NCI-H2107 (cell line): ENCODE data around the gene IFITM10.
A peak's percentile ranks its signal among the peaks of the same experiment; 100 is the strongest.

Experiments used
- DNase-seq: peaks from one replicate; lab custom pipeline; 2025; lab: John Stamatoyannopoulos, UW

Gene IFITM10

GRCh38 chr11:1717745-1718144, 32.6 kb downstream of the IFITM10 start:
- no peak for DNase-seq

DNA sequence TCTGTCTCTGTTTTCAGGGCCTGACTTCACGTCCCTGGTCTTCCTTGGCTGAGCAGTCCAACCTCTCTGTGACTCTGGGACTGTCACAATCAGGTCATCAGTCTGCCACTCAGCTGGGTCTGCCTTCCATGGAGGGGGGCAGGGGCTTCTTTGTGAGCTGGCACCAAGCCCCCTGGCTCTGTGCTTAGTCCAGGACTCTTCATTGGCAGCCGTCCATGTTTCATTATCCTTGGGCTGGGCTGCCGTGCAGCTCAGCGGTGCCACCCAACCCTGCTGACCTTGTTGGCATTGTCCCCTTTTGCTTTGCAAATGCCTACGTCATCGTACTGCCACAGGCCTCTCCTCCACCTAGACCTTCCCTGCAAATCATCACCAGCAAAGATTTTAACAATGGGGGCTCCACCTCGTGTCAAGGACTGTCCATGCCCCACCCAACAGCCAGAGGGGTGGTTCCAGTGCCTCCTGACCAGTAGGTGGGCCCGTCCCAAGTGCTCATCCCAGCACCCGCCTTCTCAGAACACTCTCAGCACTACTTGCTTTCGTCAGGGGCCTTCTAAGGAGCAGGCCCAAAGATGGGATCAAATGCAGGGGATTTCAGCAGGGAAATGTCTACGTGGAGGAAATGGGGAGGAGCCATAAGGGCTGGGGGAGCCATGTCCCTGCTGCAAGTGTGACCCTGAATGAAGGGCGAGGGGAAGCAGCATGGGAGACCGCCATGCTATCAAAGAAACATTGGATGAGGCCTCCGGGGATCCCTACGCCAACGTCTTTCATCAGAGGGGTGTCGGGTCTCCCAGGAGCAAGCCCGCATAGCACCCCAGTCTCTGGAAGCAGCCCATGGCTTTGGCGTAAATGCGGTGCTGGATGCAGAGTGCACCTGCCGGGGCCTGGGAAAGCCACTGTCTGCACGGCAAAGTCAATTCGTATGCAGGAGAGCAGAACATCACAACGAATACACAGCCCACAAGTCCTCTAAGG, 35.2 kb downstream of the IFITM10 start:
- DNase-seq: no peak

DNA sequence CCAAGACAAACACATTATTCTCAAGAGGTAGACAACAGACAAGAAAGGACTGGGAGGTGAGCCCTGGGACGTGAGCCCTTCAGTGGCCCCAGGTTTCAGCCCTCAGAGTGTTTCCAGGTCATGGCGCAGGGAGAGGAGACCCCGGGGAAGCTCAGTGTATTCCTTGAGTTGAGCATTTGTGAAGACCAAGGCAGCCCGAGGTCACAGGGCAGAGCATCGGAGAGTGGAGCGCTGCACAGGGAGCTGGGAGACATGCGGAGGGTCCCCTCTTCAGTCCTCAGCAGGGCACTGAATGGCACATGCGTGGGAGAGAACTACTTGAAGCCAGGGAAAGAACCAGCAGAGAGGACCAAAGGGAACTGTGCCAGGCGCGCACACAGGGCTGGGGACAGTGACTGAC, 41.7 kb downstream of the IFITM10 start:
- no peak for DNase-seq

DNA sequence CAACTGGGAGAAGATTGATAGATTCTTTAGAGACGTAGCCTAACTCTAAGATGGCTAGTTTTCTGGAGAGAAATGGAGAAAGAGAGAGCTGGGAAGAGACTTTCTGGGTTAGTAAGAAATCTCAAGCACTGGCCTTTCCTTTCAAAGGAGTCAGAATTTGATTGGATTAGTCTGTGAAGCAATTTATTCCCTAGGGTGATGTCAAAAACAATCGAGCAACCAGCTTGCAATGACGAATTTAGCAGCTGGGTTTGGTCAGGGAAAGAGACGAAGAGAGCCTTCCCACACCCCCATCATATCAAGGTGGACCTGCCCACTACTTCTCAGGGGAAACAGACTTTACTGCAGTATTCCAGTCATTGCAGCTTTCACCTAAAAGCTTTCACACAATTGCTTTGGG, 42.6 kb downstream of the IFITM10 start:
- no peak for DNase-seq

DNA sequence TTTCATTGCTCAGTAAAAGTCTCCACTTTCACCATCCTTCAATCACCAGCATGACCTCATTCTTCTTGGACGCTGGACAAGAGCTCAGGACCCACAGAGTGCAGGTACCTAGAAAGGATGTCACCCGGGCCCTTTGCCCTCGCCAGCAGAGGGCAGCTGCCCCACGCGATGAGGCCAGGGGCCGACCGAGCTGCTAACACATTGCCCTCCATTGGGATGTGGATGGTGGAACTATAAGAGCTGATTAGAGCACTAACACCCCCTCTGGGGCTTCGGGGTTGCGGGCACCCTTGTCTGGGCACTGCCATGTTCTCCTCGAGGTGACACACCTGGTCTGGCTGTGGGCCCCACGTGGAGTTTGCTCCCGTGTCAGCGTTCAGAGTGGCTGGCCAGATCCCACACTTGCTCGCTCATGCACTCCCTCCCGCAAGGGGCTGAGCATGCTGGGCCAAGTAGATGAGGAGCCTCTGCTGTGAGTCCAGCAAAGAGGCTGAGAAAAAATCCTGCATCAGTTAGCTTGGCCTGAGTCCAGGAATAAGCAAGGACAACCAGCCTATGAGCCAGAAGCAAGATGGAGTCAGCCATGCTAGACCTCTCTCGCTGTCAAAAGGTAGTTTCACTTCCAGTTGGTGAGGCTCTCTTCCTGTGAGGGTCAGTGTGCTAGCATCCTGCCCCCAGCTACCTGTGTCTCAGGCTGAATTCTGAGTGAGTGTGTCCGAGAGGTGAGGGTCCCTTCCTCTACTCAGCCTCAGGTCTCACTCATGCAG, 43.6 kb downstream of the IFITM10 start:
- no peak for DNase-seq

GRCh38 chr11:1705126-1706052, 45.0 kb downstream of the IFITM10 start:
- DNase-seq: no peak

GRCh38 chr11:1703146-1703545, 47.2 kb downstream of the IFITM10 start:
- no peak for DNase-seq

- no peak for DNase-seq
These were observed 47.9 kb downstream of the IFITM10 start for GRCh38 chr11:1702506-1702905.

DNA sequence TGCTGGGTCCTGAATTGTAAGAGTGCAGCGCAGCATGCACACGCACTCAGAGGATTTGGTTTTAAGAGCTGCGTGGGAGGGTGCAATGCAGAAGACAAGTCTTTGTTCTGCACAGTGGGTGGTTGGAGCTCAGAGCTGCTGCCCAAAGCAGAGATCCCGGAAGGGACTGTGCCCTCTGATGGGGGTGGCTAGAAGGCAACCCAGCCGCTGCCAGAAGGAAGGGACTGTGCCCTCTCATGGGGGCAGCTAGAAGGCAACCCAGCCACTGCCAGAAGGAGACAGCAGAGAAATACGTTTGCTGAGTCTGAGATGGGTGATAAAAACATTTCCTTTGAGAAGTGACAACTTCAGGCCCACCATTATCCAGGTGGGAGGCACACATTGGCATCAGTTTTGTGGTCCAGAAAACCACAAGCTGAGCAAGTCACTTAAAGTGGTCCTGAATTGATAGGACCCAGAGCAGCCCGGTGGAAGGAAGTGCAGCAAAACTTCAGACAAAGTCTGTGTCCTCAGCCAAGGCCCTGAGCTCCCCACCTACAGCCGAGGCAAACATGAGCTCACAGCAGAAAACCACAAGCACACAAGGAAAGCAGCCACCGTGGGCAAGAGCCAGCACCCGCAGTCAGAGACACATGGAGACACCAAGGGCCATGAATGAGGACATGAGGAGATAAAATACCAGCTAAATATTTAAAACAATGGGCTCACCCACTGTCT, 49.1 kb downstream of the IFITM10 start:
- no peak for DNase-seq

GRCh38 chr11:1699771-1700170, 50.6 kb downstream of the IFITM10 start:
- DNase-seq: no peak

DNA sequence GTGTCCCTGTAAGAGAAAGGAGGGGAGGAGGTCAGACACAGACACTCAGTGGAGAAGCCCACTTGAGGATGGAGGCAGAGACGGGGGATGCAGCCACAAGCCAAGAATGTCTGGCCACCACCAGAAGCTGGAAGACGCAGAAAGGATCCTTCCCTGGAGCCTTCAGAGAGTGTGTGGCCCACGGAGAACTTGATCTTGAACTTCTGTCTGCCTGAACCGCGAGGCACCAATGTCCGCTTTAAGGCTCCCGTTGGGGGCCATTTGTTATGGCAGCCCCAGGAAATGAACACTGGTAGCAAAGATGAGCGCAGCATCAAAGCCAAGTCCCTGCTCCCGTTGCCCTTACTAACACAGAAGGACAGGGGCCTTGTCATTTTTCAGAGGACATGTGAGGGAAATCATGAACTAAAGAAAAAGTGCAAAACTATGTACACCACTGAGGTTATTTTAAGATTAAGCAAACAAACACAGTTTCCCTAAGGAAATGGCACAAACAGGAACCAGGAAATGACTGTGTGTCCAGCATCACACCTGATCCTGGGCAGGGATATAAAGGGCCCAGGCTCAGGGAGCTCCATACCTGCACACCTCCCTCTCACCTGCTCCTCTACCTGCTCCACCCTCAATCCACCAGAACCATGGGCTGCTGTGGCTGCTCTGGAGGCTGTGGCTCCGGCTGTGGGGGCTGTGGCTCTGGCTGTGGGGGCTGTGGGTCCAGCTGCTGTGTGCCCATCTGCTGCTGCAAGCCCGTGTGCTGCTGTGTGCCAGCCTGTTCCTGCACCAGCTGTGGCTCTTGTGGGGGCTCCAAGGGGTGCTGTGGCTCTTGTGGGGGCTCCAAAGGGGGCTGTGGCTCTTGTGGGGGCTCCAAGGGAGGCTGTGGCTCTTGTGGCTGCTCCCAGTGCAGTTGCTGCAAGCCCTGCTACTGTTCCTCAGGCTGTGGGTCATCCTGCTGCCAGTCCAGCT, 53.5 kb downstream of the IFITM10 start, which contains the start of gene KRTAP5-6:
KRTAP5-6 (plus strand) TSS at position 588 of the 963 bp plus-strand sequence; CDS start at position 639, 51 bp downstream.
- DNase-seq: no peak

- DNase-seq: no peak
These were observed 54.8 kb downstream of the IFITM10 start for GRCh38 chr11:1695548-1696108.

DNA sequence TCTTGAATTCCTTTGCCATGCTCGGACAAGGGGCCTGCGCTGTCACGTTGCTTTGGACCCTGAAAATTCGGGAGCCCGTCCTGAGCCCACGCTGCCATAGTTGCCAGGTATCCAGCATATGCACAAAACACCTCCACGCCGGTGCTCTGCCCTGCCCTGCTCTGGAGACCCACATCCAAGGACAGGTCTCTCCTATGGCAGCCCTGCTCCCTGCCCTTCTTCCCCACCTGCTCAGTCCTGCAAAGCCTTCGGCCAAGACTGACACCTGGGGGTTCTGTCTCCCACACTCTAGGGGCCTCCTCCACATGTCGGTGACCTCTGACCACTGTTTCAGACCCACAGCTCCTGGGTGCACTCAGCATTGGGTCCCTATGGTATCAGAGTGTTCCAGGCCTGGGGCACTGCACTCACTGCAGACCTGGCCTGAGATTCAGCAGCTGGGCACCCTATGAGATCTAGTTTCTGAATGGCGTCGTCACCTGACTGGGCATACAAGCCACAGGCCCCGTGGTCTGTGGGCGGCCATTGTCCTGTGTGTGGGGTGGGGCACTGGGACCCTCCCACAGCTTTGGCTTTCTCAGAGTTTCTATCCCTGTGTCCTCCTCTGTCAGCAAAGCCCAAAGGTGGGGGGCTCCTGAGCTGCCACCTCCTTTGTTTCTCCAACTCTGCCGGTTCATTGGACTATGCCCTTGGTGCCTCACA, 55.4 kb downstream of the IFITM10 start:
- no peak for DNase-seq

DNA sequence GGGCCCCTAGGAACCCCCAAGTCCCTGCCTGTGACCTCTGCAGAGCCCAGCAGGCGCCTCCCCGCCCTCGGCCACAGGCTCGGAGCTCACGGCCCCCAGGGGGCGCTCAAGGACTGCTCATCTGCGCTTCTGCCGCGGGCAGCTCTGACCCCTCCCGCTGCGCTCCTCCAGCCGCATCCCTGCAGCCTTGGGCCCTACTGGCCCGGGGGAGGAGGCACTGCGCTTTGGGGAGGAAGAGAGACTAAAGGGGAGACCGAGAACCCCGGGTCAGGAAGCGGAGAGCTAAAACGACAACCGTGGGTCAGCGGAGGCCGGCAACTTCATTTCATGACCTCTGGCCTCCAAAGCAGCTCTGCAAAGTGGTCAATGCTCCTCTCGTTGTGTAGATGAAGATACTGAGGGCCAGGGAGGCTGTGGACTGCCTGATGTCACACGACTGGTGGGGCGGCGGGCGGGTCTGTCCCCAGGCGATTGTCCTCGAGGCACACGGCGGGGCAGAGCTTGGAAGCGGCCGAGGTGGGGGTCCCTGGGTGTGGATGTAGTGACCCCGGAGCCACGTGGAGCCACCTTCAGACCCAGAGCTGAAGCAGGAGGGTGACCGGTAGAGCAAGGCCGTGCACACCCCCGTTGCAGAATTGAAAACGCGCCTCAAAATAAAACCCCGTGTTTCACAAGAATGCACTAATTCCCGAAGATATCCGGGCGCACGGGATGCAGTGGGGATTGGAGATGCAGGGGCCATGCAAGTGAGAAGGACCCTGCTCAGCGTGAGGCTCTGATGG, 56.1 kb downstream of the IFITM10 start:
- DNase-seq: peak; percentile 58

DNA sequence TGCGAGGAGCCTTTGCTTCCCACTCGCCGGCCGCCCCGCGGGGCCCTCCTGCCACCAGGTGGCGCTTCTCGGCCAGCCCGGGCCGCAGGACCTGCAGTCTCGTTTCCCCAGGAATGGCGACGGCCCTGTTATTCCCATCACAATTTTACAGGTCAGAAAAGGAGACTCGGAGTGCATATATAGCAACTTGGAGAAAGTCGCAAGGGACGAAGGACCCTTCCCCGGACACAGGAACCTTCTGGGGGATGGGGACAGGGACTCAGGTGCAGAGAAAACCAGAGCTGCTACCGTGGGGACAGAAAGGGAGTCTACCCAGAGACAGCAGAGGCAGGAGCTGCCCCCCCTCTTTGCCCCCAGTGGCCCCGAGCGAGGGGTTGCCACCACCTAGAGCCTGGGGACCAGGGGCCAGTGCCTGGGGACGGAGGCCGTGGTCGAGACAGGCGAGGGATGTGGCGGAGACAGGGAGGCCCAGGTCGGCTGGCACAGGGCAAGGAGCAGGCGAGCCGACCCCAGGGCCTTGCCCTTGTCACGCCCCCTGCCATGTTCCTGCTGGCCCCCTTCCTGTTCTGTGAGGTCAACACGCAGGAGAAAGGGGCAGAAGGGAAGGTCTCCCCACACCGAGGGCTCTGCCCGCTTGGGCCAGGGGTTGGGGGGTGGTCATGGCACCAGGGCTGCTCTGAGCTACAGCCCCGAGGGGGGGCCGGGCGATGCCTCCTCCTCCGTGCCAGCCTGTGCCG, 56.9 kb downstream of the IFITM10 start:
- DNase-seq: peak; percentile 23

DNA sequence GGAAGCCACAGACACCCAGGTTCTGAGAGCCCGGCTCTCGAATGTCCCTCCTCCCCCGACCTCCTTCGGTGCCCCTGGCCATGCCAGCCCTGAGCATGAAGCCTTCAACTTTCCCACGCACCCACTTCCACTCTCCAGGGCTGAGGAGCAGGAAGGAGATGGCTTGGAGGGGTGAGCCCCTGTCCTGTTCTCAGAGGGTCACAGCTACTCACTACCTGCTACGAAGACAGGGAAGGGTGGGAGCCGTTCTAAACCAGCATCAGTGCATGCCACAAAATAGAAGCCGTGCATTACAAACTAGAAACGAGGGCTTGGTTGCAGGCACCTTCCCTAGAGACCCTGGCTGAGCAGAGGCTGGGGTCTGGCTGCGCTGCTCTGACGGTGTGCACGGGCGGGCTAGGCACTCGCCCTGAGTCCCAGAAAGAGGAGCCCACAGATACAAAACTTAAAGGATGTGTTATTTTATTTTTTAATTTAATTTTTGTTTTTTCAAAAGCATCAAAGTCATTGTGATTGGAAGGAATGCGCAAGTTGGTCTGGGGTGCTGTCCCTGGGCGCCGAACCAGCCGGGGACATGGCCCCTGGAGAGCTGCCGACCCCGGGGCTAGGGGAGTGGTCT, 57.6 kb downstream of the IFITM10 start:
- DNase-seq: no peak
